Mesenchymal stem cell (in vitro differentiated cells and primary cell): ENCODE data around the gene CNTNAP2.

Source experiments
- DNase-seq: peaks from one replicate; pipeline ENCODE4 v3.0.0-alpha.2; 2013
- H2AFZ ChIP-seq: one replicate; pipeline ENCODE4 v1.6.1; 2013; ENCODE audit warnings: low read depth, mild to moderate bottlenecking, control low read depth, inconsistent platforms, low read length, moderate library complexity
- H2AK5ac ChIP-seq: 2 replicates; pipeline ENCODE4 v1.6.1; 2013; ENCODE audit warnings: low read length, moderate library complexity, mild to moderate bottlenecking, inconsistent platforms; ENCODE audit not compliant: severe bottlenecking
- H2BK120ac ChIP-seq: one replicate; pipeline ENCODE4 v1.6.1; 2013; ENCODE audit warnings: low read depth, mild to moderate bottlenecking, inconsistent platforms, low read length, moderate library complexity
- H2BK12ac ChIP-seq, 2 experiments: one replicate each; pipeline ENCODE4 v1.6.1; 2013; ENCODE audit warnings: inconsistent platforms in 2 of 2, low read length in 2 of 2, mild to moderate bottlenecking in 2 of 2, moderate library complexity in 2 of 2, control low read depth in 1 of 2
- H2BK15ac ChIP-seq: one replicate; pipeline ENCODE4 v1.6.1; 2013; ENCODE audit warnings: mild to moderate bottlenecking, low read depth, inconsistent platforms; ENCODE audit not compliant: poor library complexity, severe bottlenecking
- H2BK5ac ChIP-seq: 2 replicates; pipeline ENCODE4 v1.6.1; 2013; ENCODE audit warnings: low read depth, mild to moderate bottlenecking, low read length, control low read depth, inconsistent platforms; ENCODE audit not compliant: poor library complexity, severe bottlenecking
- H3K14ac ChIP-seq, 2 experiments: one replicate each; pipeline ENCODE4 v1.6.1; 2013; ENCODE audit warnings: inconsistent platforms in 2 of 2, low read length in 2 of 2, control low read depth in 1 of 2, mild to moderate bottlenecking in 1 of 2, moderate library complexity in 1 of 2
- H3K18ac ChIP-seq, 2 experiments: one replicate each; pipeline ENCODE4 v1.6.1; 2013; ENCODE audit warnings: inconsistent platforms in 2 of 2, low read length in 2 of 2, control low read depth in 1 of 2, low read depth in 1 of 2, mild to moderate bottlenecking in 1 of 2
- H3K23ac ChIP-seq, 2 experiments: one replicate each; pipeline ENCODE4 v1.6.1; 2013; ENCODE audit warnings: inconsistent platforms in 2 of 2, low read length in 2 of 2, mild to moderate bottlenecking in 2 of 2, moderate library complexity in 2 of 2, control low read depth in 1 of 2
- H3K27ac ChIP-seq: 2 replicates; pipeline ENCODE4 v1.5.1; 2013; ENCODE audit warnings: mild to moderate bottlenecking, moderate library complexity, low read length, control low read depth, inconsistent platforms; ENCODE audit not compliant: poor library complexity, severe bottlenecking
- H3K27me3 ChIP-seq, 2 experiments: 2 replicates each; pipeline versions ENCODE4 v1.6.1 to v1.7.0; 2013; ENCODE audit warnings: low read length in 2 of 2, mild to moderate bottlenecking in 2 of 2, moderate library complexity in 2 of 2, control low read depth in 1 of 2, inconsistent platforms in 1 of 2; ENCODE audit not compliant: control insufficient read depth in 1 of 2, insufficient read depth in 1 of 2
- H3K36me3 ChIP-seq, 2 experiments: 2 replicates each; pipeline versions ENCODE4 v1.6.1 to v1.7.0; 2013; ENCODE audit warnings: low read length in 2 of 2, control low read depth in 1 of 2, inconsistent platforms in 1 of 2, low read depth in 1 of 2, mild to moderate bottlenecking in 1 of 2; ENCODE audit not compliant: insufficient read depth in 2 of 2, control insufficient read depth in 1 of 2
- H3K4ac ChIP-seq, 2 experiments: one replicate each; pipeline ENCODE4 v1.6.1; 2013; ENCODE audit warnings: inconsistent platforms in 2 of 2, low read length in 2 of 2, mild to moderate bottlenecking in 2 of 2, moderate library complexity in 2 of 2, control low read depth in 1 of 2, low read depth in 1 of 2
- H3K4me1 ChIP-seq: 2 replicates; pipeline ENCODE4 v1.6.1; 2013; ENCODE audit warnings: low read depth, low read length, control low read depth; ENCODE audit not compliant: control insufficient read depth, insufficient read depth
- H3K4me2 ChIP-seq: 2 replicates; pipeline ENCODE4 v1.6.1; 2013; ENCODE audit warnings: low read length, mild to moderate bottlenecking, inconsistent platforms; ENCODE audit not compliant: poor library complexity, severe bottlenecking
- H3K4me3 ChIP-seq, 2 experiments: 2 replicates each; pipeline versions ENCODE4 v1.5.1 to v1.7.0; 2013; ENCODE audit warnings: low read length in 2 of 2, mild to moderate bottlenecking in 2 of 2, control low read depth in 1 of 2, low read depth in 1 of 2; ENCODE audit not compliant: insufficient read depth in 1 of 2
- H3K79me1 ChIP-seq: replicated peaks from 2 replicates; pipeline ENCODE4 v1.6.1; 2013; ENCODE audit warnings: mild to moderate bottlenecking, control low read depth, low read length, inconsistent platforms; ENCODE audit not compliant: poor library complexity, severe bottlenecking
- H3K9ac ChIP-seq: 2 replicates; pipeline ENCODE4 v1.7.0; 2013; ENCODE audit warnings: mild to moderate bottlenecking, low read length, moderate library complexity
- H3K9me3 ChIP-seq: 2 replicates; pipeline ENCODE4 v1.7.0; 2013; ENCODE audit warnings: mild to moderate bottlenecking, low read length; ENCODE audit not compliant: control insufficient read depth
- H4K8ac ChIP-seq: one replicate; pipeline ENCODE4 v1.6.1; 2013; ENCODE audit warnings: inconsistent platforms, mild to moderate bottlenecking, low read length, moderate library complexity
- H4K91ac ChIP-seq: one replicate; pipeline ENCODE4 v1.6.1; 2013; ENCODE audit warnings: mild to moderate bottlenecking, low read length, inconsistent platforms
- WGBS: methylation state at CpG from one replicate; pipeline ENCODE4 v1.1.7; 2013; ENCODE audit warnings: mixed read lengths; 5-methylcytosine and 5-hydroxymethylcytosine counted together

Gene CNTNAP2

GRCh38 chr7:146387140-146387539 is 270.5 kb downstream of the CNTNAP2 start:
- H3K23ac ChIP-seq, result no peak overlapping the region
- H2BK5ac ChIP-seq, result no peak overlapping the region
- peaks cover 1% of the 10 kb centered on the region for H3K9me3 ChIP-seq
- no peaks in the 10 kb centered on the region for H3K4me1 ChIP-seq
- H3K27ac ChIP-seq, result no peak overlapping the region
- H3K14ac ChIP-seq, result no peak overlapping the region
- no peak overlapping the region for H3K18ac ChIP-seq
- H3K27me3 ChIP-seq, result no peaks in the 10 kb centered on the region
- no peak overlapping the region for H2AFZ ChIP-seq
- no peak overlapping the region for H2BK12ac ChIP-seq
- no peak overlapping the region for H2BK15ac ChIP-seq
- H3K79me1 ChIP-seq, result no peaks in the 10 kb centered on the region
- H2AK5ac ChIP-seq, result no peak overlapping the region
- no peak overlapping the region for H3K4me2 ChIP-seq
- H3K9ac ChIP-seq, result no peak overlapping the region
- H4K91ac ChIP-seq, result no peak overlapping the region
- no CpG with 5 or more reads among the region's 1 CpG for WGBS
- H2BK120ac ChIP-seq, result no peak overlapping the region
- no peak overlapping the region for H4K8ac ChIP-seq
- no peak overlapping the region for H3K4me3 ChIP-seq
- DNase-seq, result no peak
- no peaks in the 10 kb centered on the region for H3K36me3 ChIP-seq
- no peak overlapping the region for H3K4ac ChIP-seq

GRCh38 chr7:146388928-146389327 is 272.3 kb downstream of the CNTNAP2 start:
- no CpG with 5 or more reads among the region's 2 CpGs for WGBS
- H2BK5ac ChIP-seq, result no peak overlapping the region
- H2BK120ac ChIP-seq, result no peak overlapping the region

GRCh38 chr7:146393346-146393745 is 276.7 kb downstream of the CNTNAP2 start:
- Histone ChIP-seq H2AFZ (no peak overlapping the region), H2BK120ac (no peak overlapping the region), H3K27ac (no peak overlapping the region), H2BK5ac (no peak overlapping the region), H3K4ac (no peak overlapping the region), H4K91ac (no peak overlapping the region), H3K4me2 (no peak overlapping the region), H3K9me3 (peaks cover 5% of the 10 kb centered on the region), H3K18ac (no peak overlapping the region), H3K27me3 (no peaks in the 10 kb centered on the region), H3K14ac (no peak overlapping the region), H3K23ac (no peak overlapping the region), H3K9ac (no peak overlapping the region), H2BK15ac (no peak overlapping the region), H2BK12ac (no peak overlapping the region), H3K36me3 (no peaks in the 10 kb centered on the region), H3K4me3 (no peak overlapping the region), H3K79me1 (no peaks in the 10 kb centered on the region), H2AK5ac (no peak overlapping the region), H3K4me1 (no peaks in the 10 kb centered on the region), H4K8ac (no peak overlapping the region)
- 71% methylated on average over 1 of the region's 2 CpGs for WGBS
- no peak for DNase-seq

More at GRCh38 chr7:146388928-146389327, 272.3 kb downstream of the CNTNAP2 start:
- H3K23ac ChIP-seq, result no peak overlapping the region
- H3K79me1 ChIP-seq, result no peaks in the 10 kb centered on the region
- H4K8ac ChIP-seq, result no peak overlapping the region
- no peak overlapping the region for H3K4me2 ChIP-seq
- no peak overlapping the region for H3K27ac ChIP-seq
- H4K91ac ChIP-seq, result no peak overlapping the region
- no peak overlapping the region for H3K9ac ChIP-seq
- no peak overlapping the region for H3K18ac ChIP-seq
- H3K4me3 ChIP-seq, result no peak overlapping the region
- no peaks in the 10 kb centered on the region for H3K9me3 ChIP-seq
- no peak overlapping the region for H2BK15ac ChIP-seq
- H3K27me3 ChIP-seq, result no peaks in the 10 kb centered on the region
- no peak overlapping the region for H3K4ac ChIP-seq
- no peaks in the 10 kb centered on the region for H3K36me3 ChIP-seq
- H3K14ac ChIP-seq, result no peak overlapping the region
- H3K4me1 ChIP-seq, result no peaks in the 10 kb centered on the region
- no peak for DNase-seq
- no peak overlapping the region for H2AFZ ChIP-seq
- no peak overlapping the region for H2AK5ac ChIP-seq
- H2BK12ac ChIP-seq, result no peak overlapping the region

- Histone ChIP-seq H2BK15ac (no peak overlapping the region), H3K27me3 (no peaks in the 10 kb centered on the region), H3K36me3 (no peaks in the 10 kb centered on the region), H2AK5ac (no peak overlapping the region), H2AFZ (no peak overlapping the region), H3K9ac (no peak overlapping the region), H3K4me2 (no peak overlapping the region), H4K8ac (no peak overlapping the region), H2BK5ac (no peak overlapping the region), H3K79me1 (no peaks in the 10 kb centered on the region), H2BK12ac (no peak overlapping the region), H3K9me3 (peaks cover 8% of the 10 kb centered on the region), H2BK120ac (no peak overlapping the region), H3K23ac (no peak overlapping the region), H4K91ac (no peak overlapping the region), H3K4ac (no peak overlapping the region), H3K4me1 (no peaks in the 10 kb centered on the region), H3K18ac (no peak overlapping the region), H3K4me3 (no peak overlapping the region), H3K27ac (no peak overlapping the region), H3K14ac (no peak overlapping the region)
- WGBS, result 91% methylated on average over 1 of the region's 1 CpG
- no peak for DNase-seq
Measured at GRCh38 chr7:146397141-146397540, 280.5 kb downstream of the CNTNAP2 start.
